ENCODE measurements around the gene SYPL2. TPM values are rescaled to one million over a fixed set of nuclear protein-coding genes. Genes with fewer than 3 reads are reported as not detected.

Gene SYPL2
- total RNA-seq, 1 experiment from 2014 or later, result not detected

- CTCF ChIA-PET, result no interaction called here
- no peak for DNase-seq
- Mint-ChIP-seq H3K9me3 (ENCODE audit: low read depth, unreplicated experiment) (no peaks in the 10 kb centered on the region), H3K4me1 (ENCODE audit: low read depth, unreplicated experiment) (peaks cover 10% of the 10 kb centered on the region), H3K27ac (ENCODE audit: unreplicated experiment) (no peak overlapping the region), H3K36me3 (ENCODE audit: insufficient read depth, unreplicated experiment) (peaks cover 21% of the 10 kb centered on the region), H3K4me3 (ENCODE audit: low read depth, unreplicated experiment) (no peak overlapping the region), H3K27me3 (ENCODE audit: unreplicated experiment) (peaks cover 69% of the 10 kb centered on the region)
- intact Hi-C loops (cut with micrococcal nuclease; ENCODE audit: unreplicated experiment), result no loop called here
- BruUV-seq (replicated peaks), result no TSS peak
- no peak for TF ChIP-seq CTCF (IDR thresholded peaks at IDR 0.05; ENCODE audit: unreplicated experiment)
Observed at GRCh38 chr1:109481646-109482045, 15.3 kb downstream of the SYPL2 start.

GRCh38 chr1:109482242-109482641, 15.9 kb downstream of the SYPL2 start:
- Mint-ChIP-seq H3K27ac (ENCODE audit: unreplicated experiment) (no peak overlapping the region), H3K36me3 (ENCODE audit: insufficient read depth, unreplicated experiment) (peaks cover 21% of the 10 kb centered on the region), H3K4me3 (ENCODE audit: low read depth, unreplicated experiment) (no peak overlapping the region), H3K27me3 (ENCODE audit: unreplicated experiment) (peaks cover 63% of the 10 kb centered on the region), H3K9me3 (ENCODE audit: low read depth, unreplicated experiment) (no peaks in the 10 kb centered on the region), H3K4me1 (ENCODE audit: low read depth, unreplicated experiment) (peaks cover 10% of the 10 kb centered on the region)
- no peak for DNase-seq
- intact Hi-C loops (cut with micrococcal nuclease; ENCODE audit: unreplicated experiment), result no loop called here
- CTCF ChIA-PET, result no interaction called here
- no peak for TF ChIP-seq CTCF (IDR thresholded peaks at IDR 0.05; ENCODE audit: unreplicated experiment)
- BruUV-seq (replicated peaks), result no TSS peak

GRCh38 chr1:109482791-109483671, 16.7 kb downstream of the SYPL2 start:
- BruUV-seq (replicated peaks), result no TSS peak
- intact Hi-C loops (cut with micrococcal nuclease; ENCODE audit: unreplicated experiment), result no loop called here
- Mint-ChIP-seq H3K4me1 (ENCODE audit: low read depth, unreplicated experiment) (peaks cover 10% of the 10 kb centered on the region), H3K4me3 (ENCODE audit: low read depth, unreplicated experiment) (peak overlapping the region; percentile 92), H3K9me3 (ENCODE audit: low read depth, unreplicated experiment) (no peaks in the 10 kb centered on the region), H3K27ac (ENCODE audit: unreplicated experiment) (no peak overlapping the region), H3K36me3 (ENCODE audit: insufficient read depth, unreplicated experiment) (peaks cover 21% of the 10 kb centered on the region), H3K27me3 (ENCODE audit: unreplicated experiment) (peaks cover 55% of the 10 kb centered on the region)
- CTCF ChIA-PET, result interaction anchor here (0.6 to 1.2 kb wide), 5 partner anchors 9 to 599 kb away, joined by 3 to 8 read pairs (median 4); partner anchors contain the start of genes PSMA5 and SYPL2
- DNase-seq, result no peak
- TF ChIP-seq CTCF (IDR thresholded peaks at IDR 0.05; ENCODE audit: unreplicated experiment), result no peak

- Mint-ChIP-seq H3K4me1 (ENCODE audit: low read depth, unreplicated experiment) (peaks cover 10% of the 10 kb centered on the region), H3K36me3 (ENCODE audit: insufficient read depth, unreplicated experiment) (peaks cover 21% of the 10 kb centered on the region), H3K27me3 (ENCODE audit: unreplicated experiment) (peaks cover 46% of the 10 kb centered on the region), H3K27ac (ENCODE audit: unreplicated experiment) (peak within 1 kb of the TSS; percentile 88), H3K9me3 (ENCODE audit: low read depth, unreplicated experiment) (no peaks in the 10 kb centered on the region), H3K4me3 (ENCODE audit: low read depth, unreplicated experiment) (peak within 1 kb of the TSS; percentile 92)
- CTCF ChIA-PET, result interaction anchor here (0.6 to 1.2 kb wide), 6 partner anchors 9 to 598 kb away, joined by 3 to 8 read pairs (median 4); partner anchors contain the start of genes PSMA5 and SYPL2
- no TSS peak for BruUV-seq (replicated peaks)
- intact Hi-C loops (cut with micrococcal nuclease; ENCODE audit: unreplicated experiment), result loop anchor here (2.0 kb wide), 1 partner anchor 57 kb away; the partner anchor contains the start of gene PSMA5
- TF ChIP-seq CTCF (IDR thresholded peaks at IDR 0.05; ENCODE audit: unreplicated experiment), result no peak
- peak; percentile 83 for DNase-seq
Observed at GRCh38 chr1:109483672-109484518, 17.5 kb downstream of the SYPL2 start, which contains the start of gene ATXN7L2. Gene ATXN7L2 (plus strand): TSS chr1:109483905. CDS start chr1:109483954, 49 bp downstream.
